Astrocyte of the cerebellum (primary cell): ENCODE data around the gene KRT34.

ENCODE experiments used
- DNase-seq: peaks from one replicate; pipeline ENCODE4 v3.0.0-alpha.2; 2011; ENCODE audit warnings: low read depth
- H3K4me3 ChIP-seq: 2 replicates; pipeline ENCODE4 v1.5.1; 2011; ENCODE audit warnings: mild to moderate bottlenecking, low read depth, low read length, moderate library complexity
- CTCF ChIP-seq: IDR thresholded peaks from 2 replicates; pipeline ENCODE4 v1.5.1; 2012; ENCODE audit warnings: low read length, low read depth, moderate library complexity, mild to moderate bottlenecking; ENCODE audit errors: missing control alignments
- in situ Hi-C: cut with HindIII; loops from 2 replicates; pipeline ENCODE4 v1.10.0; 2017; ENCODE audit warnings: low sequenced_read_pairs

The KRT34 gene

DNA sequence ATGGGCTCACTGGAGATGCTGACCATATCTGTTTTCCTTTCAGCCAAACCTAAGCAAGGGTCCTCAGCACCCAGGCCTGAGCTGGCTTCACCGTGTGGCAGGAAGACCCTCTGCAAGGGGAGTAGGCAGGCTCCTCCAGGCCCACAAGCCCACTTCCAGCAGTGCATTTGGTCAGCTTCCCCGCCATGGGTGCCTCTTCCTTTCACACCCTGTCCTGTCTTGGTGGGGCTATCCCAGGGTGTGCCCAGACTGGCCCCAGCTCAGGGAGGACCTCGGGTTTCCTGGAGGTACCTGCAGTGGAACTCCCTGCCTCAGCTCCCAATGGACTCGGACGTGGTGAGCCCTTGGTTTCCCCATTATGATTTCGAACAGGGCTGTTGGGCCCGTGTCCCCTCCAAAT, 53.9 kb downstream of the KRT34 start:
- no peak for DNase-seq
- no peak overlapping the region for H3K4me3 ChIP-seq
- in situ Hi-C loops: no loop called here
- TF ChIP-seq CTCF: no peak
